ENCODE results near the gene GALNT13.

The GALNT13 gene

GRCh38 chr2:154132827-154133226 is 261.1 kb downstream of the GALNT13 start:
- Mint-ChIP-seq H3K9me3 (no peaks in the 10 kb centered on the region), H3K27ac (no peak overlapping the region), H3K36me3 (ENCODE audit: low read depth) (no peaks in the 10 kb centered on the region), H3K4me3 (no peak overlapping the region), H3K27me3 (no peaks in the 10 kb centered on the region), H3K4me1 (ENCODE audit: low read depth) (no peaks in the 10 kb centered on the region)

- no peaks in the 10 kb centered on the region for H3K4me1 Mint-ChIP-seq (ENCODE audit: low read depth)
- H3K27me3 Mint-ChIP-seq: no peaks in the 10 kb centered on the region
- H3K36me3 Mint-ChIP-seq (ENCODE audit: low read depth): no peaks in the 10 kb centered on the region
- H3K9me3 Mint-ChIP-seq: no peaks in the 10 kb centered on the region
- H3K4me3 Mint-ChIP-seq: no peak overlapping the region
- no peak overlapping the region for H3K27ac Mint-ChIP-seq
Observed at GRCh38 chr2:154133823-154134222, 262.1 kb downstream of the GALNT13 start.

- H3K27ac Mint-ChIP-seq: no peak overlapping the region
- no peaks in the 10 kb centered on the region for H3K9me3 Mint-ChIP-seq
- H3K4me1 Mint-ChIP-seq (ENCODE audit: low read depth): no peaks in the 10 kb centered on the region
- H3K4me3 Mint-ChIP-seq: no peak overlapping the region
- H3K36me3 Mint-ChIP-seq (ENCODE audit: low read depth): no peaks in the 10 kb centered on the region
- no peaks in the 10 kb centered on the region for H3K27me3 Mint-ChIP-seq
Observed at GRCh38 chr2:154140249-154141025, 268.7 kb downstream of the GALNT13 start.

GRCh38 chr2:154142480-154142879 is 270.8 kb downstream of the GALNT13 start:
- no peak overlapping the region for H3K4me3 Mint-ChIP-seq
- H3K27ac Mint-ChIP-seq: no peak overlapping the region
- H3K27me3 Mint-ChIP-seq: no peaks in the 10 kb centered on the region
- no peaks in the 10 kb centered on the region for H3K9me3 Mint-ChIP-seq
- no peaks in the 10 kb centered on the region for H3K36me3 Mint-ChIP-seq (ENCODE audit: low read depth)
- no peaks in the 10 kb centered on the region for H3K4me1 Mint-ChIP-seq (ENCODE audit: low read depth)

GRCh38 chr2:154143105-154143504 is 271.4 kb downstream of the GALNT13 start:
- no peaks in the 10 kb centered on the region for H3K36me3 Mint-ChIP-seq (ENCODE audit: low read depth)
- no peaks in the 10 kb centered on the region for H3K9me3 Mint-ChIP-seq

GRCh38 chr2:154158101-154158500 is 286.4 kb downstream of the GALNT13 start:
- H3K27me3 Mint-ChIP-seq: no peaks in the 10 kb centered on the region

More at GRCh38 chr2:154143105-154143504, 271.4 kb downstream of the GALNT13 start:
- H3K4me1 Mint-ChIP-seq (ENCODE audit: low read depth): no peaks in the 10 kb centered on the region
- no peak overlapping the region for H3K4me3 Mint-ChIP-seq
- no peaks in the 10 kb centered on the region for H3K27me3 Mint-ChIP-seq
- no peak overlapping the region for H3K27ac Mint-ChIP-seq

GRCh38 chr2:154161286-154161685 is 289.6 kb downstream of the GALNT13 start:
- Mint-ChIP-seq H3K36me3 (ENCODE audit: low read depth) (no peaks in the 10 kb centered on the region), H3K27ac (no peak overlapping the region), H3K4me1 (ENCODE audit: low read depth) (no peaks in the 10 kb centered on the region), H3K27me3 (no peaks in the 10 kb centered on the region), H3K9me3 (peaks cover 9% of the 10 kb centered on the region), H3K4me3 (no peak overlapping the region)

More at GRCh38 chr2:154158101-154158500, 286.4 kb downstream of the GALNT13 start:
- H3K9me3 Mint-ChIP-seq: peaks cover 9% of the 10 kb centered on the region
- no peak overlapping the region for H3K27ac Mint-ChIP-seq
- no peaks in the 10 kb centered on the region for H3K36me3 Mint-ChIP-seq (ENCODE audit: low read depth)
- H3K4me3 Mint-ChIP-seq: no peak overlapping the region
- H3K4me1 Mint-ChIP-seq (ENCODE audit: low read depth): no peaks in the 10 kb centered on the region

GRCh38 chr2:154170400-154170799 is 298.7 kb downstream of the GALNT13 start:
- no peak overlapping the region for H3K27ac Mint-ChIP-seq
- H3K27me3 Mint-ChIP-seq: no peaks in the 10 kb centered on the region
- H3K4me1 Mint-ChIP-seq (ENCODE audit: low read depth): no peaks in the 10 kb centered on the region
- peaks cover 14% of the 10 kb centered on the region for H3K9me3 Mint-ChIP-seq
- no peak overlapping the region for H3K4me3 Mint-ChIP-seq
- H3K36me3 Mint-ChIP-seq (ENCODE audit: low read depth): no peaks in the 10 kb centered on the region

GRCh38 chr2:154173164-154173563 is 301.4 kb downstream of the GALNT13 start:
- no peaks in the 10 kb centered on the region for H3K27me3 Mint-ChIP-seq
- H3K4me3 Mint-ChIP-seq: no peak overlapping the region
- H3K36me3 Mint-ChIP-seq (ENCODE audit: low read depth): no peaks in the 10 kb centered on the region
- no peaks in the 10 kb centered on the region for H3K4me1 Mint-ChIP-seq (ENCODE audit: low read depth)
- no peak overlapping the region for H3K27ac Mint-ChIP-seq
- peaks cover 11% of the 10 kb centered on the region for H3K9me3 Mint-ChIP-seq

- peaks cover 11% of the 10 kb centered on the region for H3K9me3 Mint-ChIP-seq
- no peaks in the 10 kb centered on the region for H3K27me3 Mint-ChIP-seq
- H3K36me3 Mint-ChIP-seq (ENCODE audit: low read depth): no peaks in the 10 kb centered on the region
- no peak overlapping the region for H3K4me3 Mint-ChIP-seq
- no peaks in the 10 kb centered on the region for H3K4me1 Mint-ChIP-seq (ENCODE audit: low read depth)
- no peak overlapping the region for H3K27ac Mint-ChIP-seq
Observed at GRCh38 chr2:154173919-154174318, 302.2 kb downstream of the GALNT13 start.

- Mint-ChIP-seq H3K36me3 (ENCODE audit: low read depth) (no peaks in the 10 kb centered on the region), H3K4me3 (no peak overlapping the region), H3K27ac (no peak overlapping the region), H3K4me1 (ENCODE audit: low read depth) (no peaks in the 10 kb centered on the region), H3K9me3 (peaks cover 19% of the 10 kb centered on the region), H3K27me3 (no peaks in the 10 kb centered on the region)
Observed at GRCh38 chr2:154182008-154182407, 310.3 kb downstream of the GALNT13 start.

- no peaks in the 10 kb centered on the region for H3K4me1 Mint-ChIP-seq (ENCODE audit: low read depth)
- no peaks in the 10 kb centered on the region for H3K27me3 Mint-ChIP-seq
- no peaks in the 10 kb centered on the region for H3K36me3 Mint-ChIP-seq (ENCODE audit: low read depth)
- no peak overlapping the region for H3K4me3 Mint-ChIP-seq
- no peak overlapping the region for H3K27ac Mint-ChIP-seq
- peaks cover 27% of the 10 kb centered on the region for H3K9me3 Mint-ChIP-seq
Observed at GRCh38 chr2:154187948-154188347, 316.2 kb downstream of the GALNT13 start.

GRCh38 chr2:154189953-154190352 is 318.2 kb downstream of the GALNT13 start:
- no peak overlapping the region for H3K27ac Mint-ChIP-seq
- H3K36me3 Mint-ChIP-seq (ENCODE audit: low read depth): no peaks in the 10 kb centered on the region
- H3K9me3 Mint-ChIP-seq: peaks cover 21% of the 10 kb centered on the region
- no peaks in the 10 kb centered on the region for H3K4me1 Mint-ChIP-seq (ENCODE audit: low read depth)
- H3K4me3 Mint-ChIP-seq: no peak overlapping the region
- H3K27me3 Mint-ChIP-seq: no peaks in the 10 kb centered on the region

GRCh38 chr2:154193246-154193645 is 321.5 kb downstream of the GALNT13 start:
- H3K27ac Mint-ChIP-seq: no peak overlapping the region
- no peaks in the 10 kb centered on the region for H3K27me3 Mint-ChIP-seq
- H3K36me3 Mint-ChIP-seq (ENCODE audit: low read depth): no peaks in the 10 kb centered on the region
- no peak overlapping the region for H3K4me3 Mint-ChIP-seq
- H3K9me3 Mint-ChIP-seq: peaks cover 7% of the 10 kb centered on the region
- no peaks in the 10 kb centered on the region for H3K4me1 Mint-ChIP-seq (ENCODE audit: low read depth)

- Mint-ChIP-seq H3K36me3 (ENCODE audit: low read depth) (no peaks in the 10 kb centered on the region), H3K4me1 (ENCODE audit: low read depth) (no peaks in the 10 kb centered on the region), H3K9me3 (peaks cover 7% of the 10 kb centered on the region), H3K27me3 (no peaks in the 10 kb centered on the region), H3K4me3 (no peak overlapping the region), H3K27ac (no peak overlapping the region)
Observed at GRCh38 chr2:154194909-154195643, 323.4 kb downstream of the GALNT13 start.
